GM08714 (cell line): ENCODE data around the gene RLF.
"Not testable (repeated sequence)": the region's sequence is repeated elsewhere in the genome, so short reads cannot be mapped to it uniquely, and the experiment has no call there.

Experiments used
- H3K4me3 ChIP-seq: fragments of 200-500 bp; sonication (Bioruptor generic); 2 replicates; pipeline ENCODE4 v1.5.1; 2014; ENCODE audit warnings: mild to moderate bottlenecking, low read length, inconsistent platforms
- ZNF274 ChIP-seq: IDR thresholded peaks from 2 replicates; pipeline ENCODE4 v1.6.1; 2012; ENCODE audit warnings: mild to moderate bottlenecking, low read depth, low read length

RLF gene

GRCh38 chr1:40153073-40153770 lies 8.0 kb upstream of the RLF start:
- no peak for TF ChIP-seq ZNF274
- peak overlapping the region; percentile 18; the same call in 1 of the 2 replicates for H3K4me3 ChIP-seq

DNA sequence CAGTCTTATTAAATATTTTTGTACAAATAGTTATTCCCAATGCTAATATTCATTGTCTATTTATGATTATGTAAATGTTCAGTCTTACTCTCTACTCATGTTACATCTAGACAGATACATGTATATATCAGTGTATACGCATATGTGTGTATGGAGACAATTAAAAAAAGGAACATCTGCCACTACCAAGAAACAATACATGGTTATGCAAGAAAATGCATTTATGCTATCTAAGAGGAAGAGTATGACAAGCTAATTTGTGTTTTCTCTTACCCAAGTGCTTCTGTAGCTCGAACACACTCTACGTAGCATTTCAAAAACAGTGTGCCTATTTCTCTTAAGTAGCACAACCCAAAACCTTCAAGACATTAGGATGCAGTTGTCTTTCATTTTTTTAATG lies 6.1 kb upstream of the RLF start:
- TF ChIP-seq ZNF274: no peak
- H3K4me3 ChIP-seq: no peak overlapping the region

GRCh38 chr1:40155910-40156309 lies 5.3 kb upstream of the RLF start:
- no peak for TF ChIP-seq ZNF274
- H3K4me3 ChIP-seq: no peak overlapping the region

DNA sequence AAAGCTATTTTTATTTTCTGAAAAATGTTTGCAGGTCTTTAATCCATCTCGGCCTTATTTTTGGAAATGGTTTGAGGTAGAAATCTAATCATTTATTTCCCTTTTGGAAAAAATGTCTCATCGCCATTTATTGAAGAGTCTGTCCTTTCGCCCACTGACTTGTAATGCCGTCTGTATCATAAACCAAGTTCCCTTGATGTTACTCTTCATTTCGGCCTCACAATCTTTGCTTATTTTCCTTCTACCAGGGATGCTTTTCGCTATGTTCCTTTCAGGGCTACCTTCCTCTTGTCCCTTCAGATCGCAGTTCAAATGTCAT lies 422 bp upstream of the RLF start:
- TF ChIP-seq ZNF274: no peak
- H3K4me3 ChIP-seq: peak overlapping the region; percentile 64; the same call in 1 of the 2 replicates

DNA sequence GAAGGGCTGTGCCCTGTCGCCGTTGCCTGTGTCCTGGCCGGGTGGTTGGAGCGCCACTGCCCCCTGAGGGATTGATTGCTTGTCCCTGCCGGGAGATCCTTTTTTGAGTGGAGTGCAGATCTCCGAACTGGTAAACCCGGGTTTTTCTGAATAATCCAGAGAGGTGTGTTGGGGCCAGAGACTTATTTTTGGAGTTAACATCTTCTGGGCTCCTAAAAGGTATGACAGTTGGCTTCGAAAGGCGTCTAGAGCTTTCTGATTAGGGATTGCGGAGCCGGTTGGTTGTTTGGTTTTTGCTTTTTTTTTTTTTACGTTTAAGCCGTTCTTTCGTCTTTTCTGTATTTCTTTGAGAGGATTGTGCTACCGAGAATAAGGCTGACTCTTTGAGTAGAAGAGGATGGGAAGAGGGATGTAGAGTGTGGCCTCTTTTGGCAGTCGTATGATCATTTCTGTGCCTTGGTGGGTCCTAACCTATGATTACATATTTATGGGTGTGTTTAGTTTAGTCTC lies 756 bp downstream of the RLF start:
- TF ChIP-seq ZNF274: no peak
- peak overlapping the region; percentile 98 for H3K4me3 ChIP-seq

DNA sequence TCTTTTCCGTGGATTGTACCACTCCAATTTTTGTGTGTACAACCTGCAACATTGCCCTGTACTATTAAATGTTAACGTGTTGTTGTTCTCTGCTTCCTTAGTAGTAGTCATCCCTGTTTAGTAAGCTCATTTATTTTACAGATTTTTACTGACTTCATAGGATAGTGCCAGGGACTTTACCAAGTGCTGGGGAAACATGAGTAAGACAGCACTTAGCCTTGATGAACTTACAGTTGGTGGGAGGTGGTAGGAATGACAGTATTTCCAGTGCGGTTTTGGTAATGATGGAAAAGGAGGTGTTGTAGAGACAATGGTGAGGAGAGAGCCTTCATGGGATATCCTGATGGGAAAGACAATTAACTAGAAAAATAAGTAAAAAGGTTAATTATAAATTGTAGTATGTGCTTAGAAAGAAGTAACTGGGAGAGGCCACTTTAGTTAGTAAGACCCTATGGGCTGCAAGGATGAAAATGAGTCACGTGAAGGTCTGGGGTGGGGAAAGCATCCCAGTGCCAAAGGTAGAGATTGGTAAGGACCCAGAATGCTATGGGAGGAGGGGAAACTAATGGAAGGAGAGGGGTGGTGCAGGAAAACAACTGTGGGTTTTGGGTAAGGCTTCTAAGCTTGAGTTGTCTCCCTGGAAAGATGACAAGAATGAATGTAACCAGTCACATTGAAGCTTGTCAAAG lies 1.7 kb downstream of the RLF start:
- TF ChIP-seq ZNF274: no peak
- H3K4me3 ChIP-seq: peak overlapping the region; percentile 98

DNA sequence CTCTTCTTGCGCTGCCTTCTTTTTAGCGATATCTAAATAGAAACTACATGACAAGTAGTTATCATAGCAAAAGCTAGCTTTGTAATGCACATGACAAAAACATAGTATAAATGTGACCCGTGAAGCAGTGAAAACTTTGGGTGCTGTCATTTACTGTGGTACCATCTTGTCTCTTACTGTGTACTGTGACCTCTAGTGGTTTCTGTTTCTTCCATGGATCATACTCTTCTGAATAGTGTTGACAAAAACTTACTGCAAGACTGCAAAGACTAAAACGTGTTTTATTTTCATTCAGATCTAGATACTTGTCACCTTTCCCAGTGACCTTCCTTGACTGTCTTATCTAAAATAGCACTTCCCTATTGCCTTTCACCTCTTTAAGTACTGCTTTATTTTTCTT lies 6.1 kb downstream of the RLF start:
- no peak for TF ChIP-seq ZNF274

GRCh38 chr1:40171036-40171435 lies 9.8 kb downstream of the RLF start:
- TF ChIP-seq ZNF274: no peak
- no peak overlapping the region for H3K4me3 ChIP-seq

More for the DNA sequence above, 6.1 kb downstream of the RLF start:
- H3K4me3 ChIP-seq: no peak overlapping the region

GRCh38 chr1:40174788-40175187 lies 13.6 kb downstream of the RLF start:
- H3K4me3 ChIP-seq: no peak overlapping the region
- no peak for TF ChIP-seq ZNF274

GRCh38 chr1:40176989-40177388 lies 15.8 kb downstream of the RLF start:
- not testable (repeated sequence) for H3K4me3 ChIP-seq

DNA sequence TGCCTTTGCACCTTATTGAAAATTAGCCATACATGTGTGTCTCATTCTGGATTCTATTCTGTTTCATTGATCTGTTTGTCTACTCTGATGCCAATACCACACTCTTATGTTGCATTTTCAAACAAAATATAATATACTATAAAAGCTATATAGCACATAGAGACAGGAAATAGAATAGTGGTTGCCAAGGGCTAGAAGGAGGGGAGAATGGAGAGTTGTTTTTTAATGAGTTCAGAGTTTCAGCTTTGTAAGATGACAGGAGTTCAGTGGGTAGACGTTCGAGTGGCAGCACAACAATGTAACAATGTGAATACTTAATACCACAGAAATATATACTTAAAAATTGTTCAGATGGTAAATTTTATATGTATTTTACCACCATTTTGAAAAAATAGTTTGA lies 17.0 kb downstream of the RLF start:
- TF ChIP-seq ZNF274: no peak
- H3K4me3 ChIP-seq: no peak overlapping the region

- H3K4me3 ChIP-seq: no peak overlapping the region
- TF ChIP-seq ZNF274: no peak
These were observed 18.4 kb downstream of the RLF start for GRCh38 chr1:40179496-40180089.

DNA sequence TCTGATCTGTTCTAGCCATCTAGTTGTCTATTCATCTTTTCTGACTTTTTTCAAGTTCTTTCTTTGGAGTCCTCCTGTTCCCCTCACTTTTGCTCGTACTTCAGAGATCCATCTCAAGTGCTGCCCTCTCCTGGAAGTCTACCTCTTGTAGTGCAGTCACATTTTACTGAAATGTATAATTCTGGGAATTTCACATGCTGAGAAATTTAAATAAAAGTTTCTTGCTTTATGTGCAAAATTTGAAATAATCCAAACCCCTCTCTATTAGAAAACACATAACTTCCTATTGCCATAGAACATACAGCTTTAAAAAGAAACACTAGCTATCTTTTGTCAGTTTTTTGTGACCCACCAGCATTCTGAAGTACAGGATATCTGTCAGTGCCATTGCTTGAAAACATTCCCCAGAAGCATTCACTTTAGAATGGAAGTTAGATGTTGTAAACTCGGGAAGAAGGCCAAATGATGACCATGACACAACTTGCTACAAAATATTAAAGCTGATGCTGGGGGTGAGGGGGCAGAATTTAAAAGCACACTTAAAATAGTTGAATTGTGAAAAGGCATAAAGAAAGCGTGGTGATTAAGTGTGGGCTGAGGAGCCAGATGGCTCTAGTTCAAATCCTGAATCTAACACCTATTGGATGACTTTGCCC lies 22.0 kb downstream of the RLF start:
- no peak for TF ChIP-seq ZNF274
- H3K4me3 ChIP-seq: no peak overlapping the region

- H3K4me3 ChIP-seq: no peak overlapping the region
- no peak for TF ChIP-seq ZNF274
These were observed 23.0 kb downstream of the RLF start for GRCh38 chr1:40184193-40184592.
